GM23338 (cell line): ENCODE data around the gene RAB15. TPM values are rescaled to one million over a fixed set of nuclear protein-coding genes. Genes with fewer than 3 reads are reported as not detected.

Experiments
- ATAC-seq: fragments of 200-7000 bp; cut with Tn5 transposase; 3 replicates; pipeline ENCODE4 v1.9.1; 2020
- DNase-seq: peaks from one replicate; pipeline ENCODE4 v3.0.0-alpha.2; 2015; ENCODE audit warnings: low spot score
- H2AFZ ChIP-seq: fragments of 200-600 bp; sonication (generic); 2 replicates; pipeline ENCODE4 v1.8.0; 2016; ENCODE audit warnings: antibody characterized with exemption, mild to moderate bottlenecking, moderate library complexity
- H3F3A ChIP-seq: fragments of 200-600 bp; sonication (generic); replicated peaks from 2 replicates; pipeline ENCODE4 v1.8.0; 2017; ENCODE audit warnings: antibody characterized with exemption, mixed run types, low read depth
- H3K27ac ChIP-seq: fragments of 200-600 bp; sonication (generic); 2 replicates; pipeline ENCODE4 v1.6.1; 2016; ENCODE audit warnings: low read depth
- H3K27me3 ChIP-seq: fragments of 200-600 bp; sonication (generic); 2 replicates; pipeline ENCODE4 v1.8.0; 2016; ENCODE audit warnings: mild to moderate bottlenecking, mixed run types, moderate library complexity; ENCODE audit not compliant: insufficient read depth
- H3K36me3 ChIP-seq: fragments of 200-600 bp; sonication (generic); 2 replicates; pipeline ENCODE4 v1.8.0; 2016; ENCODE audit warnings: mild to moderate bottlenecking; ENCODE audit not compliant: insufficient read depth
- H3K4me1 ChIP-seq: fragments of 200-600 bp; sonication (generic); 2 replicates; pipeline ENCODE4 v1.8.0; 2016; ENCODE audit warnings: mild to moderate bottlenecking, moderate library complexity; ENCODE audit not compliant: insufficient read depth
- H3K4me2 ChIP-seq: fragments of 200-600 bp; sonication (generic); 2 replicates; pipeline ENCODE4 v1.7.1; 2017; ENCODE audit warnings: mixed run types
- H3K4me3 ChIP-seq: fragments of 200-600 bp; sonication (generic); 2 replicates; pipeline ENCODE4 v1.6.1; 2016; ENCODE audit warnings: mixed run types
- H3K79me2 ChIP-seq: fragments of 200-600 bp; sonication (generic); replicated peaks from 2 replicates; pipeline ENCODE4 v1.8.0; 2017; ENCODE audit warnings: mild to moderate bottlenecking; ENCODE audit not compliant: insufficient read depth
- H3K9me2 ChIP-seq: fragments of 200-600 bp; sonication (generic); 2 replicates; pipeline ENCODE4 v1.8.0; 2017; ENCODE audit not compliant: insufficient read depth
- H4K20me1 ChIP-seq: fragments of 200-600 bp; sonication (generic); replicated peaks from 2 replicates; pipeline ENCODE4 v1.8.0; 2017; ENCODE audit warnings: mild to moderate bottlenecking; ENCODE audit not compliant: insufficient read depth
- H3K27ac Mint-ChIP-seq: 2 replicates; pipeline ENCODE4 v1.8.0; 2020; ENCODE audit warnings: inconsistent platforms, mild to moderate bottlenecking, moderate library complexity, mixed read lengths
- H3K27me3 Mint-ChIP-seq: 3 replicates; pipeline ENCODE4 v1.8.0; 2022; ENCODE audit warnings: low read depth, mild to moderate bottlenecking, moderate library complexity, mixed read lengths, inconsistent platforms; ENCODE audit not compliant: insufficient read depth, poor library complexity
- H3K36me3 Mint-ChIP-seq: 3 replicates; pipeline ENCODE4 v1.8.0; 2021; ENCODE audit warnings: low read depth, mild to moderate bottlenecking, inconsistent platforms, moderate library complexity, mixed read lengths
- H3K4me1 Mint-ChIP-seq: 3 replicates; pipeline ENCODE4 v1.8.0; 2020; ENCODE audit warnings: mild to moderate bottlenecking, inconsistent platforms, mixed read lengths
- H3K4me3 Mint-ChIP-seq: 3 replicates; pipeline ENCODE4 v1.8.0; 2021; ENCODE audit warnings: moderate library complexity, mild to moderate bottlenecking, inconsistent platforms, mixed read lengths
- H3K9me3 Mint-ChIP-seq: 3 replicates; pipeline ENCODE4 v1.8.0; 2020; ENCODE audit warnings: moderate library complexity, mild to moderate bottlenecking, inconsistent platforms, mixed read lengths
- CREB1 ChIP-seq: fragments of 250-450 bp; sonication (Bioruptor Pico); IDR thresholded peaks from 2 replicates; pipeline ENCODE4 v1.5.0; 2020; ENCODE audit warnings: low read depth, mild to moderate bottlenecking, moderate library complexity
- EZH2 ChIP-seq: fragments of 200-600 bp; sonication (generic); IDR thresholded peaks from one replicate; pipeline ENCODE4 v1.8.0; 2017; ENCODE audit warnings: antibody characterized with exemption, mild to moderate bottlenecking, low read depth; ENCODE audit not compliant: unreplicated experiment
- EZH2phosphoT487 ChIP-seq: fragments of 200-600 bp; sonication (generic); IDR thresholded peaks from one replicate; pipeline ENCODE4 v1.8.1; 2018; ENCODE audit warnings: antibody characterized with exemption; ENCODE audit not compliant: unreplicated experiment
- JUNB ChIP-seq: IDR thresholded peaks from one replicate; pipeline ENCODE4 v1.6.1; 2016; ENCODE audit warnings: antibody characterized with exemption; ENCODE audit not compliant: unreplicated experiment
- STAT1 ChIP-seq: IDR thresholded peaks from one replicate; pipeline ENCODE4 v1.6.1; 2016; ENCODE audit warnings: antibody characterized with exemption; ENCODE audit not compliant: unreplicated experiment
- ZNF114 ChIP-seq: fragments of 250-450 bp; sonication (Bioruptor Pico); IDR thresholded peaks from 2 replicates; pipeline ENCODE4 v1.5.0; 2020; ENCODE audit warnings: mild to moderate bottlenecking, moderate library complexity
- polyA plus RNA-seq: library from polyadenylated mRNA; unstranded; fragments of >200 nt; fragmentation: Nextera tagmentation; extraction: Ambion mirVana; gene quantifications from 2 replicates; pipeline ENCODE4 v1.2.1, GENCODE V29; 2016
- total RNA-seq: library from RNA; depleted of rRNA; stranded (reverse); fragments of >200 nt; shearing (Covaris generic); gene quantifications from 2 replicates; pipeline ENCODE4 v1.2.3, GENCODE V29; 2014
- TF ChIP-seq, protein P1 (sequence below): fragments of 250-450 bp; sonication (Bioruptor Pico); IDR thresholded peaks from 2 replicates; pipeline ENCODE4 v1.5.0; 2020; ENCODE audit warnings: mild to moderate bottlenecking, moderate library complexity
- TF ChIP-seq, protein P2 (sequence below): IDR thresholded peaks from one replicate; pipeline ENCODE4 v1.6.1; 2018; ENCODE audit warnings: antibody characterized with exemption; ENCODE audit not compliant: unreplicated experiment

The RAB15 gene
- total and polyA plus RNA-seq, 2 experiments from 2014 or later = 17.4 to 43.3 TPM

DNA sequence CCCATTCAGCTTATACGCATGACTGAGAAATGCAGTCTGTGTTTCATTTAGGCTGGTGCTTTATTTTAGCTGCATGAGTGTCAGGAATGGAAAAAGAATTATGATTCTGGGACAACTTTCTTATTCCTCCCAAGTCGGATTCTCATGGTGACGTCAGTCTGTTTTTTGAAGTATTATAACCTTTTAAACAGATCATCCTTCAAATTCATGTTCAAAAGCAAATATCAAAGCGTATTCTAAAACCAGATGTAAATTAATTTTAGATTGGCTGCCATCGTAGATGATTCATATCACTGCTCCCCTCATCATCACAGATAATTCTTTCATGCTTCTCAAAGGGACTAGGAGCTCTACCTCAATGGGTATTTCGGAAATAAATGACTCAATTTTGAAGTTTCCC is 29.6 kb upstream of the RAB15 start:
- no peaks in the 10 kb centered on the region for H3K27me3 ChIP-seq
- no peak for ATAC-seq
- H3K4me1 ChIP-seq = peaks cover 11% of the 10 kb centered on the region
- no peak overlapping the region for H3K27ac Mint-ChIP-seq
- no peaks in the 10 kb centered on the region for H3F3A ChIP-seq
- no peaks in the 10 kb centered on the region; the same call in 1 of the 2 replicates for H3K9me2 ChIP-seq
- no peaks in the 10 kb centered on the region for H4K20me1 ChIP-seq
- no peaks in the 10 kb centered on the region for H3K9me3 Mint-ChIP-seq
- no peak overlapping the region for H3K27ac ChIP-seq
- H2AFZ ChIP-seq = no peak overlapping the region
- peaks cover 4% of the 10 kb centered on the region for H3K27me3 Mint-ChIP-seq
- H3K36me3 ChIP-seq = no peaks in the 10 kb centered on the region
- H3K4me3 Mint-ChIP-seq = no peak overlapping the region
- no peak for TF ChIP-seq EZH2
- TF ChIP-seq, protein P1, sequence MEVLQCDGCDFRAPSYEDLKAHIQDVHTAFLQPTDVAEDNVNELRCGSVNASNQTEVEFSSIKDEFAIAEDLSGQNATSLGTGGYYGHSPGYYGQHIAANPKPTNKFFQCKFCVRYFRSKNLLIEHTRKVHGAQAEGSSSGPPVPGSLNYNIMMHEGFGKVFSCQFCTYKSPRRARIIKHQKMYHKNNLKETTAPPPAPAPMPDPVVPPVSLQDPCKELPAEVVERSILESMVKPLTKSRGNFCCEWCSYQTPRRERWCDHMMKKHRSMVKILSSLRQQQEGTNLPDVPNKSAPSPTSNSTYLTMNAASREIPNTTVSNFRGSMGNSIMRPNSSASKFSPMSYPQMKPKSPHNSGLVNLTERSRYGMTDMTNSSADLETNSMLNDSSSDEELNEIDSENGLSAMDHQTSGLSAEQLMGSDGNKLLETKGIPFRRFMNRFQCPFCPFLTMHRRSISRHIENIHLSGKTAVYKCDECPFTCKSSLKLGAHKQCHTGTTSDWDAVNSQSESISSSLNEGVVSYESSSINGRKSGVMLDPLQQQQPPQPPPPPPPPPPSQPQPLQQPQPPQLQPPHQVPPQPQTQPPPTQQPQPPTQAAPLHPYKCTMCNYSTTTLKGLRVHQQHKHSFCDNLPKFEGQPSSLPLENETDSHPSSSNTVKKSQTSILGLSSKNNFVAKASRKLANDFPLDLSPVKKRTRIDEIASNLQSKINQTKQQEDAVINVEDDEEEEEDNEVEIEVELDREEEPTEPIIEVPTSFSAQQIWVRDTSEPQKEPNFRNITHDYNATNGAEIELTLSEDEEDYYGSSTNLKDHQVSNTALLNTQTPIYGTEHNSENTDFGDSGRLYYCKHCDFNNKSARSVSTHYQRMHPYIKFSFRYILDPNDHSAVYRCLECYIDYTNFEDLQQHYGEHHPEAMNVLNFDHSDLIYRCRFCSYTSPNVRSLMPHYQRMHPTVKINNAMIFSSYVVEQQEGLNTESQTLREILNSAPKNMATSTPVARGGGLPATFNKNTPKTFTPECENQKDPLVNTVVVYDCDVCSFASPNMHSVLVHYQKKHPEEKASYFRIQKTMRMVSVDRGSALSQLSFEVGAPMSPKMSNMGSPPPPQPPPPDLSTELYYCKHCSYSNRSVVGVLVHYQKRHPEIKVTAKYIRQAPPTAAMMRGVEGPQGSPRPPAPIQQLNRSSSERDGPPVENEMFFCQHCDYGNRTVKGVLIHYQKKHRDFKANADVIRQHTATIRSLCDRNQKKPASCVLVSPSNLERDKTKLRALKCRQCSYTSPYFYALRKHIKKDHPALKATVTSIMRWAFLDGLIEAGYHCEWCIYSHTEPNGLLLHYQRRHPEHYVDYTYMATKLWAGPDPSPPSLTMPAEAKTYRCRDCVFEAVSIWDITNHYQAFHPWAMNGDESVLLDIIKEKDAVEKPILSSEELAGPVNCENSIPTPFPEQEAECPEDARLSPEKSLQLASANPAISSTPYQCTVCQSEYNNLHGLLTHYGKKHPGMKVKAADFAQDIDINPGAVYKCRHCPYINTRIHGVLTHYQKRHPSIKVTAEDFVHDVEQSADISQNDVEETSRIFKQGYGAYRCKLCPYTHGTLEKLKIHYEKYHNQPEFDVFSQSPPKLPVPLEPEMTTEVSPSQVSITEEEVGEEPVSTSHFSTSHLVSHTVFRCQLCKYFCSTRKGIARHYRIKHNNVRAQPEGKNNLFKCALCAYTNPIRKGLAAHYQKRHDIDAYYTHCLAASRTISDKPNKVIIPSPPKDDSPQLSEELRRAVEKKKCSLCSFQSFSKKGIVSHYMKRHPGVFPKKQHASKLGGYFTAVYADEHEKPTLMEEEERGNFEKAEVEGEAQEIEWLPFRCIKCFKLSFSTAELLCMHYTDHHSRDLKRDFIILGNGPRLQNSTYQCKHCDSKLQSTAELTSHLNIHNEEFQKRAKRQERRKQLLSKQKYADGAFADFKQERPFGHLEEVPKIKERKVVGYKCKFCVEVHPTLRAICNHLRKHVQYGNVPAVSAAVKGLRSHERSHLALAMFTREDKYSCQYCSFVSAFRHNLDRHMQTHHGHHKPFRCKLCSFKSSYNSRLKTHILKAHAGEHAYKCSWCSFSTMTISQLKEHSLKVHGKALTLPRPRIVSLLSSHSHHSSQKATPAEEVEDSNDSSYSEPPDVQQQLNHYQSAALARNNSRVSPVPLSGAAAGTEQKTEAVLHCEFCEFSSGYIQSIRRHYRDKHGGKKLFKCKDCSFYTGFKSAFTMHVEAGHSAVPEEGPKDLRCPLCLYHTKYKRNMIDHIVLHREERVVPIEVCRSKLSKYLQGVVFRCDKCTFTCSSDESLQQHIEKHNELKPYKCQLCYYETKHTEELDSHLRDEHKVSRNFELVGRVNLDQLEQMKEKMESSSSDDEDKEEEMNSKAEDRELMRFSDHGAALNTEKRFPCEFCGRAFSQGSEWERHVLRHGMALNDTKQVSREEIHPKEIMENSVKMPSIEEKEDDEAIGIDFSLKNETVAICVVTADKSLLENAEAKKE (CRISPR knock-in tag) = no peak
- TF ChIP-seq EZH2phosphoT487 = no peak
- TF ChIP-seq JUNB = no peak
- H3K79me2 ChIP-seq = 0 out of 2 replicates have a peak, but pooled peaks cover 5% of the 10 kb centered on the region
- H3K4me3 ChIP-seq = no peak overlapping the region
- no peaks in the 10 kb centered on the region for H3K36me3 Mint-ChIP-seq
- peaks cover 29% of the 10 kb centered on the region for H3K4me1 Mint-ChIP-seq
- H3K4me2 ChIP-seq = no peak overlapping the region
- no peak for DNase-seq

DNA sequence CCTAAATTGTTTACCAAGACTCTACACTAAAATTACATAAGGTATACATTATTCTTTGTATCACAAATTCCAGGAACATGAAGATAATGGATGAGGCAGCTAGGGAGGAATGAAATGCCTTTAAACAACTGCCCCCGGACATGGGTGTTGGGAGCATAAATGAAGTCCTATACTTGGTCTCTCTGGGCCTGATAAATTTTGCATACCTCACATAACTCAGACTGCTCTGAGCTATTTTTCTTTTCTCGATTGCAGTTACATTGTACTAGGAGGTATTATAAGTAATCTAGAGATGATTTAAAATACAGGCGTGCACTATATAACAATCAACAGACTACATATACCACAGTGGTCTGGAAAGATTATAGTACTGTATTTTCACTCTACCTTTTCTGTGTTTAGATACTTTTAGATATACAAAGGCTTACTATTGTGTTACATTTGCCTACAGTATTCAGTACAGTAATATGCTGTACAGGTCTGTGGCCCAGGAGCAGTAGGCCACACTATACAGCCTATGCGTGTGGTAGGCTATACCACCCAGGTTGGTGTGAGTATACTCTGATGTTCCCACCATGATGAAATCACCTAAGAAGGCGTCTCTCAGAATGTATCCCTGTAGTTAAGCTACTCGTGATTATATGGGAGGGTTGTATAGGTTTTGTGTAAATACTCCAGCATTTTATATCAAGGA is 28.9 kb upstream of the RAB15 start:
- H3K4me2 ChIP-seq = no peak overlapping the region
- no peak overlapping the region for H3K4me3 ChIP-seq
- H2AFZ ChIP-seq = no peak overlapping the region
- peaks cover 29% of the 10 kb centered on the region for H3K4me1 Mint-ChIP-seq
- H3K79me2 ChIP-seq = 0 out of 2 replicates have a peak, but pooled peaks cover 5% of the 10 kb centered on the region
- H3K9me2 ChIP-seq = no peaks in the 10 kb centered on the region; the same call in 1 of the 2 replicates
- H3K27me3 Mint-ChIP-seq = peaks cover 4% of the 10 kb centered on the region
- ATAC-seq = no peak
- H3K9me3 Mint-ChIP-seq = no peaks in the 10 kb centered on the region
- H3K27ac ChIP-seq = no peak overlapping the region
- H3K36me3 Mint-ChIP-seq = no peaks in the 10 kb centered on the region
- no peaks in the 10 kb centered on the region for H3K36me3 ChIP-seq
- H3K27ac Mint-ChIP-seq = no peak overlapping the region
- H3K4me1 ChIP-seq = peaks cover 11% of the 10 kb centered on the region
- DNase-seq = no peak
- no peaks in the 10 kb centered on the region for H3F3A ChIP-seq
- H3K27me3 ChIP-seq = no peaks in the 10 kb centered on the region
- no peak overlapping the region for H3K4me3 Mint-ChIP-seq
- no peaks in the 10 kb centered on the region for H4K20me1 ChIP-seq
- TF ChIP-seq STAT1 (no peak), ZNF114 (CRISPR knock-in tag) (no peak), EZH2phosphoT487 (no peak), CREB1 (CRISPR knock-in tag) (no peak), JUNB (no peak)
- TF ChIP-seq, protein P2, sequence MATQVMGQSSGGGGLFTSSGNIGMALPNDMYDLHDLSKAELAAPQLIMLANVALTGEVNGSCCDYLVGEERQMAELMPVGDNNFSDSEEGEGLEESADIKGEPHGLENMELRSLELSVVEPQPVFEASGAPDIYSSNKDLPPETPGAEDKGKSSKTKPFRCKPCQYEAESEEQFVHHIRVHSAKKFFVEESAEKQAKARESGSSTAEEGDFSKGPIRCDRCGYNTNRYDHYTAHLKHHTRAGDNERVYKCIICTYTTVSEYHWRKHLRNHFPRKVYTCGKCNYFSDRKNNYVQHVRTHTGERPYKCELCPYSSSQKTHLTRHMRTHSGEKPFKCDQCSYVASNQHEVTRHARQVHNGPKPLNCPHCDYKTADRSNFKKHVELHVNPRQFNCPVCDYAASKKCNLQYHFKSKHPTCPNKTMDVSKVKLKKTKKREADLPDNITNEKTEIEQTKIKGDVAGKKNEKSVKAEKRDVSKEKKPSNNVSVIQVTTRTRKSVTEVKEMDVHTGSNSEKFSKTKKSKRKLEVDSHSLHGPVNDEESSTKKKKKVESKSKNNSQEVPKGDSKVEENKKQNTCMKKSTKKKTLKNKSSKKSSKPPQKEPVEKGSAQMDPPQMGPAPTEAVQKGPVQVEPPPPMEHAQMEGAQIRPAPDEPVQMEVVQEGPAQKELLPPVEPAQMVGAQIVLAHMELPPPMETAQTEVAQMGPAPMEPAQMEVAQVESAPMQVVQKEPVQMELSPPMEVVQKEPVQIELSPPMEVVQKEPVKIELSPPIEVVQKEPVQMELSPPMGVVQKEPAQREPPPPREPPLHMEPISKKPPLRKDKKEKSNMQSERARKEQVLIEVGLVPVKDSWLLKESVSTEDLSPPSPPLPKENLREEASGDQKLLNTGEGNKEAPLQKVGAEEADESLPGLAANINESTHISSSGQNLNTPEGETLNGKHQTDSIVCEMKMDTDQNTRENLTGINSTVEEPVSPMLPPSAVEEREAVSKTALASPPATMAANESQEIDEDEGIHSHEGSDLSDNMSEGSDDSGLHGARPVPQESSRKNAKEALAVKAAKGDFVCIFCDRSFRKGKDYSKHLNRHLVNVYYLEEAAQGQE = no peak
